Measurements from ENCODE around the gene SLC34A3. TPM values are rescaled to one million over a fixed set of nuclear protein-coding genes. Genes with fewer than 3 reads are reported as not detected.

Gene SLC34A3
- total and polyA plus RNA-seq, 3 experiments from 2014 or later, result not detected

DNA sequence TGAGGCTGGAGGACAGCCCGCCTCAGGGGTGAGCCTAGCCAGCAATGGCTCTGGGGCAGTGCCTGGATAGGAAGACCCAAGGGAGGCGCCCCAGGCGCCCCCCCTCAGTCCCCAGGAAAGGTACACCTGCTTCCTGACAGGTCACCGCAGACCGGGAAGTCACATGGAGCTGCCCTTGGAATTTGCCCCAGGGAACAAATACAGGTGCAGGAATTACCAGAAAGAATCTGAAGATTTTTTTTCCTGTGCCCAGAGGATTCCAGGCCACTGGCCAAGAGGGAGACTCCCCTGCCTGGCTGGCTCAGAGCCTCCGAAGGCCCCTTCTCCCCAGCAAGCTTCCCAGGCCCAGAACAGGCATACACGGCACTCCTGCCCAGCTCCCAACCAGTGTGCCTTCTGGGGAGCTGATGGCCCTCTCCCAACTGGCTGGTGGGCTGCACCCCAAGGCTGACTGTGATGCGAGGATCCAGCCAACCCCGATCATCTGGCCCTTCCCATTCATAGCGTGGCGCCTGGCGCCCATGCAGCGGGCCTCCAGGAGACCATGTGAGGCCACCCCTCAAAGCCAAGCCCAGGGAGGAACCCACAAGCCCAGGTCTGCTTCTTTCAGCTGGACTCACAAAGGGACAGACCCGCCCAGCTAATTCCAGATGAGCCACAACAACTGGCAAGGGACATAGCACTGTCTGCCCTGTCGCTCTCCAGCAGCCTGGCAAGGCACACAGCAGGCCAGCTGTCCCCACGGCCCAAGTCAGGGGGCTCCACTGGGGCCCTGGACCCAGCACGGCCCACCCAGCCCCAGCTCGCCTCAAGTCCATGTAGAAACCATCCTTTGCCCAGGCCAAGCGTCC is 32.4 kb upstream of the SLC34A3 start:
- H3K4me1 ChIP-seq (ENCODE audit: insufficient read depth, low read length), result peaks cover 17% of the 10 kb centered on the region
- H3K27ac ChIP-seq (ENCODE audit: low read depth, low read length), result no peak overlapping the region
- DNase-seq, result no peak
- H3K27me3 Mint-ChIP-seq, result no peaks in the 10 kb centered on the region
- H3K4me1 Mint-ChIP-seq, result peaks cover 11 to 17% (median 11%) of the 10 kb centered on the region in 3 donors
- no peak overlapping the region for H3K27ac Mint-ChIP-seq
- no peaks in the 10 kb centered on the region for H3K36me3 Mint-ChIP-seq
- no peaks in the 10 kb centered on the region for H3K27me3 ChIP-seq (ENCODE audit: insufficient read depth, low read length, poor library complexity, severe bottlenecking)
- H3K36me3 ChIP-seq (ENCODE audit: insufficient read depth, low read length), result no peaks in the 10 kb centered on the region
- ChIA-PET POLR2A (interaction anchor here (1.2 kb wide), 1 partner anchor 9 kb away, joined by 4 read pairs; no protein-coding TSS in a partner anchor), CTCF (interaction anchor here (1.2 to 3.0 kb wide), 3 partner anchors 9 to 43 kb away, joined by 3 to 9 read pairs (median 4); partner anchors contain the start of genes SSNA1 and TUBB4B)
- no peak overlapping the region for H3K4me3 ChIP-seq (ENCODE audit: low read length)
- H3K4me3 Mint-ChIP-seq, result peak overlapping the region; percentile 19 to 63 (median 38)
- H3K9me3 ChIP-seq (ENCODE audit: low read length), result no peaks in the 10 kb centered on the region
- no peaks in the 10 kb centered on the region for H3K9me3 Mint-ChIP-seq

DNA sequence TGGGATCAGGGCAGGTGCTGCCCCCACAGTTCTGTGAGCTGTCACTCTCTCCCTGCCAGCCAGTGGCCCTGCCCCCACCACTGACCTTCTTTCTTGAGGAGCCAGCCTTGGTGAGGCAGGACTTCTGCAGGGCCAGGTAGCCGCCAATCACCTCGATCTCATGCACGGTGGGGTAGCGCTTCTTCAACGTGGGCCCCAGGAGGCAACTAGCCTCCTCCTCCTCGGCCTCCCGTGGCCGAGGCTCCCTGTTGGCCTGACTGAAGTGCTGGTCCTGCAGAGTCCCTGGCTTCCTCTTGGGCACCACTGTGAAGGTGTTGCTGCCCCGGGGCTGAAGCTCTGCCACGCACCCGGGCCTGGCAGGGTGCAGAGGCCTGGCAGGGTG is 31.8 kb upstream of the SLC34A3 start:
- H3K27ac ChIP-seq (ENCODE audit: low read depth, low read length), result no peak overlapping the region
- Mint-ChIP-seq H3K36me3 (no peaks in the 10 kb centered on the region), H3K4me1 (peaks cover 11 to 22% (median 12%) of the 10 kb centered on the region in 3 donors), H3K9me3 (no peaks in the 10 kb centered on the region), H3K27me3 (no peaks in the 10 kb centered on the region), H3K4me3 (peak overlapping the region in 5 of 7 donors; percentile 19 to 63 (median 54)), H3K27ac (no peak overlapping the region)
- H3K36me3 ChIP-seq (ENCODE audit: insufficient read depth, low read length), result no peaks in the 10 kb centered on the region
- CTCF ChIA-PET, result interaction anchor here (1.2 to 3.0 kb wide), 3 partner anchors 10 to 42 kb away, joined by 3 to 9 read pairs (median 4); partner anchors contain the start of genes SSNA1 and TUBB4B
- no peak overlapping the region for H3K4me3 ChIP-seq (ENCODE audit: low read length)
- POLR2A ChIA-PET, result interaction anchor here (0.5 to 1.2 kb wide), 2 partner anchors 10 to 165 kb away, joined by 3 to 4 read pairs; no protein-coding TSS in a partner anchor
- peaks cover 18% of the 10 kb centered on the region for H3K4me1 ChIP-seq (ENCODE audit: insufficient read depth, low read length)
- H3K27me3 ChIP-seq (ENCODE audit: insufficient read depth, low read length, poor library complexity, severe bottlenecking), result no peaks in the 10 kb centered on the region
- H3K9me3 ChIP-seq (ENCODE audit: low read length), result no peaks in the 10 kb centered on the region
- DNase-seq, result no peak

DNA sequence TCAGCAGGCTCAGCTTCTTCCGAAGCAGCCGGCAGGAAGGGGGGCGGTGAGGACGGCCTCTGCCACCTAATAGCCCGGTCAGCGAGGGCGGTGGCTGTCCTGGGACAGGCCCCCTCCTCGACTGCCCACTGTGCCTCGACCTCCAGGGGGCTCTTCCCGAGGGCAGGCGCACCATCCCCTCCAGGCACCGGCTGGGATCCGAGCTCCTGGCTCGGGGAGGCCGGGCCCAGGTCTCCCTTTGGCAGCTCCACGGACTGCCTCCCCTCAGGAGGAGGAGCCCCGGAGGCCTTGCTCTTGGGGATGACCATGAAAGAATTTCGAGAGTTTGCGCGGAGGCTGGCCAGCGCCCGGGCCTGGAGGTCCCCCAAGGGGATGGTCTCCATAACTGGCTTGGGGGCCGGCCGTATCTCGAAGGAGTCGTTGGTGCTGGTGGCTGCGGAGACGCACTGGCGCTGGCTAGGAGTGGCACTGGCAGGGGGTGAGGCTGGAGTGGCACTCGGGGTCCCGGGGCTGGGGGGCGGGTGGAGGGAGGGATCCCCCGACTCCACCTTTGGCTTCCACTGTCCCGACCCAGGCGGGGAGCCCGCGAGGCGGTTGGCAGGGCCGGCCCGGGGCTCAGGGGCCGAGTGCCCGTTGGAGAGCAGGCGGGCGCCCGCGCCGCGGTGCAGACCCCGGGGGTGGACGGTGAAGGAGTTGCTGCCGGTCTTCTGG is 31.1 kb upstream of the SLC34A3 start:
- Mint-ChIP-seq H3K27ac (peak overlapping the region in 2 of 8 donors; percentile 57 to 73), H3K4me1 (peaks cover 17 to 28% (median 19%) of the 10 kb centered on the region in 3 donors), H3K27me3 (no peaks in the 10 kb centered on the region), H3K36me3 (no peaks in the 10 kb centered on the region), H3K9me3 (no peaks in the 10 kb centered on the region), H3K4me3 (peak overlapping the region; percentile 32 to 81 (median 76))
- Histone ChIP-seq H3K4me1 (ENCODE audit: insufficient read depth, low read length) (peaks cover 25% of the 10 kb centered on the region), H3K27me3 (ENCODE audit: insufficient read depth, low read length, poor library complexity, severe bottlenecking) (no peaks in the 10 kb centered on the region), H3K27ac (ENCODE audit: low read depth, low read length) (no peak overlapping the region), H3K36me3 (ENCODE audit: insufficient read depth, low read length) (no peaks in the 10 kb centered on the region), H3K4me3 (ENCODE audit: low read length) (no peak overlapping the region), H3K9me3 (ENCODE audit: low read length) (no peaks in the 10 kb centered on the region)
- CTCF ChIA-PET, result interaction anchor here (3.0 kb wide), 1 partner anchor 10 kb away, joined by 9 read pairs; the partner anchor contains the start of gene SSNA1
- DNase-seq, result no peak
- POLR2A ChIA-PET, result interaction anchor here (0.5 kb wide), 1 partner anchor 166 kb away, joined by 3 read pairs; no protein-coding TSS in a partner anchor

DNA sequence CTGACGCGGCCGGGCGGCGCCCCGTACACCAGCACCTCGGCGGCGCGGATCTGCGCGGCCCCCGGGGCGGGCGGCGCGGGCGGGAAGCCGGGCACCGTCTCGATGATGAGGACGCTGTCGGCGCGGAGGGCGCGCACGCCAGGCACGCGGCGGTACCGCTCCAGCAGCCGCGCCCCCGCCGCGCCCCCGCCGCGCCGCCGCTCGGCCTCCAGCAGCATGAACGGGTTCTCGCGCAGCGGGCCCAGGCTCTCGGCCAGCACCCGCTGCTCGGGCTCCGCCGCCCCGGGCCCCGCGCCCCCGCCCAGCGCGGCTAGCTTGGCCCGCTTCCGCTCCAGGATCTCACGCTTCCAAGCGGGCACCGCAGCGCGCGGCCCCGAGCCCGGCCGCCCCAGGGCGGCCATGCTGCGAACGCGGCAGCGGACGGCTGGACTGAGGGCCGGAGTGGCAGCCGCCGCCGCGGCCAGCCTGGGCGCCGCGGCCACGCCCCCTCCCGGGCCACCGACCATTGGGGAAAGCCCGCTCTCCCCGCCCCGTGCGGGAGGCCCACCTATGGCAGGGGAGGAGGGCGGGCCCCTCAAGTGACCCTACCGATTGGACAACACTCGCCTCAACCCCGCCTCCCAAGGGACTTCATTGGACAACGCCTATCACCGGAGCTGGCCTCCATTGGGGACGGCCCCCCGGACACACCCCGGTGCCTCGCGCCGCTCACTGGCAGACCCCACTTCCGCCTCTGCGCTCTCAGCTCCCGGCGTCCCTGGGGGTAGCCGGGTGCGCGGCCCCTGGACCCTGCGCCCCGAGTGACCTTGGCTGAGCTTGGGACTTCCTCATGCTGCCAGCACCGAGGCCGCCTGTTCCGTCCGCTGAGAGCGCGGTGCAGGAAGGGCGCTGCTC is 30.1 kb upstream of the SLC34A3 start, which contains the start of gene TPRN:
TPRN (minus strand) TSS at position 431 of the 894 bp plus-strand sequence; CDS start at position 401, 30 bp downstream.
- peak within 1 kb of the TSS; percentile 79 to 98 (median 83) for H3K4me3 Mint-ChIP-seq
- Histone ChIP-seq H3K27ac (ENCODE audit: low read depth, low read length) (peak within 1 kb of the TSS; percentile 74), H3K36me3 (ENCODE audit: insufficient read depth, low read length) (no peaks in the 10 kb centered on the region), H3K9me3 (ENCODE audit: low read length) (no peaks in the 10 kb centered on the region), H3K27me3 (ENCODE audit: insufficient read depth, low read length, poor library complexity, severe bottlenecking) (no peaks in the 10 kb centered on the region), H3K4me1 (ENCODE audit: insufficient read depth, low read length) (peaks cover 30% of the 10 kb centered on the region), H3K4me3 (ENCODE audit: low read length) (peak within 1 kb of the TSS; percentile 78)
- H3K9me3 Mint-ChIP-seq, result no peaks in the 10 kb centered on the region
- peak; percentile 95 to 99 (median 98) for DNase-seq
- no peaks in the 10 kb centered on the region for H3K27me3 Mint-ChIP-seq
- POLR2A ChIA-PET, result interaction anchor here (0.6 to 2.5 kb wide), 12 partner anchors 12 to 393 kb away, joined by 3 to 20 read pairs (median 4); partner anchors contain the start of genes ANAPC2, MAN1B1, NELFB and RABL6
- H3K36me3 Mint-ChIP-seq, result peaks cover 0 to 2% (median 0%) of the 10 kb centered on the region in 3 donors
- CTCF ChIA-PET, result interaction anchor here (0.7 to 2.6 kb wide), 5 partner anchors 11 to 104 kb away, joined by 3 to 13 read pairs (median 4); partner anchors contain the start of genes ANAPC2, CYSRT1, RNF224 and SSNA1
- peak within 1 kb of the TSS; percentile 66 to 97 (median 78) for H3K27ac Mint-ChIP-seq
- peaks cover 20 to 35% (median 21%) of the 10 kb centered on the region in 3 donors for H3K4me1 Mint-ChIP-seq

DNA sequence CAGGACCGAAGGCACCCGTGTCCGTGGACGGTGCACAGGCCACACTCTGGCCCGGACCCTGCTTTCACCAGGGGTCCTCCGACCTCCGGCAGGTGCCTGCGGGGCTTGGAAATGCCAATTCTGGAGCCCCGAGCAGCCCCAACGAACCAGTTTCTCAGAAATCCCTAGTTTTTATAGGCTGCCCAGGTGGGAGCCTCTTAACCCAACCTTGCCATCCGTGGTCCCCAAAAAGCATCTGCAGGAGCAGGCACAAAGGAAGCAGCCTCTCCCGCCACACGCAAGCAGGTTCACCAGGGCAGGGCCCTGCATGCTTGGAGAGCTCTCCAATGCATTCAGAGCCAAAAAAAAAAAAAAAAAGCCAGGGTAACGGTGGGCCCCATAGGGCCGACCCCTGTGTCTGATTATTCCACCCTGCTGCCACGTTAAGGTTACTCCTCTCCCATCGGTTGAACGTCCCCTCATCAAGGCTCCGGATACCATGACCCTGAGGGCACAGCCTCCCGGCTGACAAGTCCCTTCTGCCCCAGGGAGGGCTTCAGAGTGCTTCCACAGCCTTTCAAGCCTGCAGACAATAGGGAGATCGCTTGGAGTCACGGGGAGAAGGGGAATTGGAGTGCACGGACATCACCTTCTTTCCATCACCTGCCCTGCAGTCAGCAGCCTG is 29.4 kb upstream of the SLC34A3 start:
- Mint-ChIP-seq H3K27me3 (no peaks in the 10 kb centered on the region), H3K9me3 (no peaks in the 10 kb centered on the region), H3K27ac (peak overlapping the region; percentile 66 to 97 (median 78)), H3K4me1 (peaks cover 25 to 43% (median 27%) of the 10 kb centered on the region in 3 donors), H3K4me3 (peak overlapping the region; percentile 79 to 98 (median 83)), H3K36me3 (peaks cover 0 to 2% (median 0%) of the 10 kb centered on the region in 3 donors)
- H3K9me3 ChIP-seq (ENCODE audit: low read length), result no peaks in the 10 kb centered on the region
- no peaks in the 10 kb centered on the region for H3K27me3 ChIP-seq (ENCODE audit: insufficient read depth, low read length, poor library complexity, severe bottlenecking)
- no peak for DNase-seq
- peaks cover 36% of the 10 kb centered on the region for H3K4me1 ChIP-seq (ENCODE audit: insufficient read depth, low read length)
- peak overlapping the region; percentile 78 for H3K4me3 ChIP-seq (ENCODE audit: low read length)
- no peaks in the 10 kb centered on the region for H3K36me3 ChIP-seq (ENCODE audit: insufficient read depth, low read length)
- ChIA-PET CTCF (interaction anchor here (1.0 to 2.6 kb wide), 4 partner anchors 12 to 26 kb away, joined by 3 to 13 read pairs (median 4); partner anchors contain the start of genes ANAPC2, CYSRT1, RNF224 and SSNA1), POLR2A (interaction anchor here (0.9 to 2.5 kb wide), 8 partner anchors 13 to 394 kb away, joined by 3 to 20 read pairs (median 5); partner anchors contain the start of genes ANAPC2, RABL6, RNF208 and RNF224)
- H3K27ac ChIP-seq (ENCODE audit: low read depth, low read length), result peak overlapping the region; percentile 74

DNA sequence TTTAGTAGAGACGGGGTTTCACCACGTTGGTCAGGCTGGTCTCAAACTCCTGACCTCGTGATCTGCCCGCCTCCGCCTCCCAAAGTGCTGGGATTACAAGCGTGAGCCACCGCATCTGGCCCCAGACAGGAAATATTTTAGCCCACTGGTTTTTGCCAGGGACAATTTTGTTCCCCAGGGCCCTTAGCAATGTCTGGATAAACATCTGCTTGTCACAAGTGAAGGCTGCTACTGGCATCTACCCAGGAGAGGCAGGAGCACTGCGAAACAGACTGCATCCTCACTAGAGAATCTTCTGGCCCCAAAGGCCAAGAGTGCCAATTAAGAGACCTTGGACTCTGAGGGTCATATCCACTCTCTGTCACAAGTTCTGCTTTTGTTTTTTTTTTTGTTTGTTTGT is 27.7 kb upstream of the SLC34A3 start:
- Mint-ChIP-seq H3K9me3 (no peaks in the 10 kb centered on the region), H3K4me3 (peak overlapping the region in 3 of 7 donors; percentile 19 to 96 (median 70)), H3K27ac (no peak overlapping the region), H3K4me1 (peaks cover 38 to 57% (median 41%) of the 10 kb centered on the region in 3 donors), H3K27me3 (peaks cover 0 to 1% of the 10 kb centered on the region in 2 donors), H3K36me3 (peaks cover 0 to 11% (median 7%) of the 10 kb centered on the region in 3 donors)
- no peaks in the 10 kb centered on the region for H3K27me3 ChIP-seq (ENCODE audit: insufficient read depth, low read length, poor library complexity, severe bottlenecking)
- H3K9me3 ChIP-seq (ENCODE audit: low read length), result no peaks in the 10 kb centered on the region
- ChIA-PET CTCF (interaction anchor here (0.6 to 2.6 kb wide), 4 partner anchors 14 to 58 kb away, joined by 3 to 13 read pairs (median 4); partner anchors contain the start of genes ANAPC2 and SSNA1), POLR2A (interaction anchor here (0.7 kb wide), 1 partner anchor 90 kb away, joined by 10 read pairs; no protein-coding TSS in a partner anchor)
- no peak overlapping the region for H3K4me3 ChIP-seq (ENCODE audit: low read length)
- H3K27ac ChIP-seq (ENCODE audit: low read depth, low read length), result no peak overlapping the region
- no peak for DNase-seq
- H3K4me1 ChIP-seq (ENCODE audit: insufficient read depth, low read length), result peaks cover 45% of the 10 kb centered on the region
- peaks cover 5% of the 10 kb centered on the region for H3K36me3 ChIP-seq (ENCODE audit: insufficient read depth, low read length)
